IPS-18a (cell line): ENCODE data around the gene MYL4.
"Not testable (repeated sequence)": the region's sequence is repeated elsewhere in the genome, so short reads cannot be mapped to it uniquely, and the experiment has no call there.

Experiments
- H3K27ac ChIP-seq: one replicate; pipeline ENCODE4 v1.5.1; 2013; ENCODE audit warnings: low read length
- H3K27me3 ChIP-seq: one replicate; pipeline ENCODE4 v1.6.1; 2013; ENCODE audit warnings: mild to moderate bottlenecking, low read length; ENCODE audit not compliant: control insufficient read depth, insufficient read depth
- H3K36me3 ChIP-seq: one replicate; pipeline ENCODE4 v1.6.1; 2013; ENCODE audit warnings: low read depth, low read length; ENCODE audit not compliant: control insufficient read depth
- H3K4me1 ChIP-seq: one replicate; pipeline ENCODE4 v1.6.1; 2013; ENCODE audit warnings: low read depth, low read length; ENCODE audit not compliant: control insufficient read depth
- H3K4me3 ChIP-seq: one replicate; pipeline ENCODE4 v1.5.1; 2013; ENCODE audit warnings: low read length
- H3K9ac ChIP-seq: one replicate; pipeline ENCODE4 v1.6.1; 2013; ENCODE audit warnings: mild to moderate bottlenecking, low read length, moderate library complexity
- H3K9me3 ChIP-seq: one replicate; pipeline ENCODE4 v1.6.1; 2013; ENCODE audit warnings: low read depth, low read length; ENCODE audit not compliant: control insufficient read depth

Gene MYL4

DNA sequence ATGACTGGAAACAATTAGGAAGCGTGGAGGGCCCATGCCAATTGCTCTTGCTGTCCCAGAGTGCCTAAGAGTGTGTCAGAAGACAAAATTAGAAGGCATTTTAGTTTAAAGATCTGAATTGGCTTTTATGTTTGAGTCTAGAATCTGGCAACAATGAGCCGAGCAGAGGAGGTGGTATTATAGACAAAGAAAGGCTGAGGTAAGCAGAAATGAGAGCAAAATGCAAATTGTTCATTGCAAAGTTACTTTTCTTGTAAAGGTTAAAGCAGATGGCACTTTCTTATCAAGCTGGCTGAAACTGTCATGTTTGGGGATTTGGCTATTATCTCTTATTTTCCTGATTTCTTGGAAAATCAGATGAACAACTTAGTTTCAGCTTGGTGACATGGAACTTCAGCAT lies 3.3 kb downstream of the MYL4 start:
- H3K9ac ChIP-seq, result no peak overlapping the region
- no peaks in the 10 kb centered on the region for H3K4me1 ChIP-seq
- no peak overlapping the region for H3K4me3 ChIP-seq
- no peaks in the 10 kb centered on the region for H3K27me3 ChIP-seq
- H3K9me3 ChIP-seq, result no peaks in the 10 kb centered on the region
- H3K36me3 ChIP-seq, result no peaks in the 10 kb centered on the region
- no peak overlapping the region for H3K27ac ChIP-seq

DNA sequence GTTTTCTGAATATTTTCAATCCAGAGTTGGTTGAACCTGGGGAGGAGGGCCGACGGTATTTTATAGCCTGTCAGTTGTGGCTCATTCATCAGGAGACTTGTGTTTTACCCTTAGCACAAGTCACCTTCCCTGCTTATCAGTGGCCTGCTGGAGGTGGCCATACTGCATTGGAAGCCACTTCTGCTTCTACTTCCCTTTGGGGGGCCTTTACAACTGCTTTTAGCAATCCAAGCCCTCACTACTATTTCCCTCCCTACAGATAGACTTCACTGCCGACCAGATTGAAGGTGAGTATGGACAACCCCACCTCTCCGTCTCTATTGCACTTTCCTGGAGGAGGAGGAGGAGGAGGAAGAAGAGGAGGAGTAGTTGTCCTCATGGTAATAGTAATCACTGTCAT lies 4.4 kb downstream of the MYL4 start:
- H3K27ac ChIP-seq, result no peak overlapping the region
- H3K9ac ChIP-seq, result no peak overlapping the region
- H3K27me3 ChIP-seq, result no peaks in the 10 kb centered on the region
- H3K4me3 ChIP-seq, result no peak overlapping the region
- no peaks in the 10 kb centered on the region for H3K9me3 ChIP-seq
- H3K36me3 ChIP-seq, result no peaks in the 10 kb centered on the region
- H3K4me1 ChIP-seq, result no peaks in the 10 kb centered on the region

DNA sequence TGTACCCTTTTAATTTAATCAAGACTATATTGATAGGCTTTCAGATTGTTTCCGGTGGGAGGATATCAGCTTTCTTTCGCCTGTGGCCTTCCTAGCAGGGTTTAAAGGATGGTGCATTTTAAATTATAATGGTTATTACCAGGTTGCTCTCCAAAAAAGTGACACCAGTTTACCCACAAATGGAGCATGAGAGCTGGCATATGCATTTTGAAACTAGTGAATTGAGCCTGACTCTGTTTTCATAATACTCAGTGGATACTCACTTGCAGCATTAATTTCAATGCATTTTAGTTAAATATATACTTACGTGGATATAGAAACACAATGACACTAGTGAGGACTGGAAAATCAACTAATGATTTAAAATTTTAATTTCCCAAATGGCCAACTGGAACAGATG lies 5.8 kb downstream of the MYL4 start:
- Histone ChIP-seq H3K27ac (no peak overlapping the region), H3K9me3 (no peaks in the 10 kb centered on the region), H3K36me3 (no peaks in the 10 kb centered on the region), H3K27me3 (no peaks in the 10 kb centered on the region), H3K4me1 (no peaks in the 10 kb centered on the region), H3K4me3 (no peak overlapping the region), H3K9ac (no peak overlapping the region)

DNA sequence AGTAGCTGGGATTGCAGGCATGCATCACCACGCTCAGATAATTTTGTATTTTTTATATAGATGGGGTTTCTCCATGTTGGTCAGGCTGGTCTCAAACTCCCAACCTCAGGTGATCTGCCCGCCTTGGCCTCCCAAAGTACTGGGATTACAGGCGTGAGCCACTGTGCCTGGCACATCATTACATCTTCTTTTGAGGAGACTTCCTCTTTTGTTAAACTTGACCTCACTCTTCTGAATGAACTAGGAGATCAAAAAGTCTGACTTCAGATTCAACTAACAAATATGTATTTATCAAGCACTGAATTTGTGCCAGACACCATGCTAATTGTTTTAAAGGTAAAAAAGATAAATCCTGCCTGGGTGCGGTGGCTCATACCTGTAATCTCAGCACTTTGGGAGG lies 7.7 kb downstream of the MYL4 start:
- H3K4me3 ChIP-seq, H3K27me3 ChIP-seq, H3K9me3 ChIP-seq, H3K9ac ChIP-seq, H3K27ac ChIP-seq, H3K36me3 ChIP-seq: not testable (repeated sequence)
- H3K4me1 ChIP-seq, result peaks cover 11% of the 10 kb centered on the region

DNA sequence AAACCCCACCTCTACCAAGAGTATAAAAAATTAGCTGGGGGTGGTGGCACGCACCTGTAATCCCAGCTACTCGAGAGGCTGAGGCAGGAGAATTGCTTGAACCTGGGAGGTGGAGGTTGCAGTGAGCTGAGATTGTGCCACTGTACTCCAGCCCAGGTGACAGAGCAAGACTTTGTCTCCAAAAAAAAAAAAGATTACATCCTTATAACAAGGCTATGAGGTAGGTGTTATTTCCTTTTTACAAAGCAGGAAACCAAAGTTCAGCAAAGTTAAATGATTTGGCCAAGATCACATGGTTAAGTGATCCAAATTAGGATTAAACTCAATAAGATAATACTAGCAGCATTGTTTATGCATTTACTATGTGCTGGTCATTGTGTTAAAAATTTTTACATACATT lies 8.1 kb downstream of the MYL4 start:
- not testable (repeated sequence) for H3K9me3 ChIP-seq, H3K9ac ChIP-seq, H3K4me3 ChIP-seq, H3K27ac ChIP-seq, H3K36me3 ChIP-seq, H3K27me3 ChIP-seq
- peaks cover 11% of the 10 kb centered on the region for H3K4me1 ChIP-seq

DNA sequence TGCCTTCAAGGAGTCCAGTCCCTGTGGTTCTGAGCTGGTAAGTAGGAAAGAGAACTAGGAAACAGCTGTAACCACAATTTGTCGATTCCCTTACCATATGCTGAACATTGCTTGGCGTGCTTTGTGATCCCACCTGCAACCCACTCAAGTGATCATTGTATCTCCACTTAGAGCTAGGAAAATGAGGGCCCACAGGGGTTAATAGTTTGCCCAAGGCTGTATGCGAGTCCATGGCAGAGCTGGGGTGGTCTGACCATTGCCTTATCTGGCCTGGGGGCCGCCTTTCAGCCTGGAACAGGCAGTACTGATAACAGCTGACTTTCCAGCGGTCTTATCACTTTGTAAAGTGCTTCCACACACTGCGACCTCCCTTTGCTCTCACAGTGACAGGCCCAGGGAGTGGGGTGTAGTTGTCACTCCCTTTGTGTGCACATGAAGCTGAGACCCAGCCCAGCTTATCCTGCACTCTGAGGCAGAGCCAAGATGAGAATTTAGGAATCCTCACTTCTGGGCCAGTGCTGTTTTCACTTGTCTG lies 9.8 kb downstream of the MYL4 start:
- peaks cover 11% of the 10 kb centered on the region for H3K4me1 ChIP-seq
- H3K27ac ChIP-seq, result no peak overlapping the region
- no peaks in the 10 kb centered on the region for H3K9me3 ChIP-seq
- H3K36me3 ChIP-seq, result no peaks in the 10 kb centered on the region
- H3K9ac ChIP-seq, result no peak overlapping the region
- H3K4me3 ChIP-seq, result no peak overlapping the region
- H3K27me3 ChIP-seq, result no peaks in the 10 kb centered on the region

DNA sequence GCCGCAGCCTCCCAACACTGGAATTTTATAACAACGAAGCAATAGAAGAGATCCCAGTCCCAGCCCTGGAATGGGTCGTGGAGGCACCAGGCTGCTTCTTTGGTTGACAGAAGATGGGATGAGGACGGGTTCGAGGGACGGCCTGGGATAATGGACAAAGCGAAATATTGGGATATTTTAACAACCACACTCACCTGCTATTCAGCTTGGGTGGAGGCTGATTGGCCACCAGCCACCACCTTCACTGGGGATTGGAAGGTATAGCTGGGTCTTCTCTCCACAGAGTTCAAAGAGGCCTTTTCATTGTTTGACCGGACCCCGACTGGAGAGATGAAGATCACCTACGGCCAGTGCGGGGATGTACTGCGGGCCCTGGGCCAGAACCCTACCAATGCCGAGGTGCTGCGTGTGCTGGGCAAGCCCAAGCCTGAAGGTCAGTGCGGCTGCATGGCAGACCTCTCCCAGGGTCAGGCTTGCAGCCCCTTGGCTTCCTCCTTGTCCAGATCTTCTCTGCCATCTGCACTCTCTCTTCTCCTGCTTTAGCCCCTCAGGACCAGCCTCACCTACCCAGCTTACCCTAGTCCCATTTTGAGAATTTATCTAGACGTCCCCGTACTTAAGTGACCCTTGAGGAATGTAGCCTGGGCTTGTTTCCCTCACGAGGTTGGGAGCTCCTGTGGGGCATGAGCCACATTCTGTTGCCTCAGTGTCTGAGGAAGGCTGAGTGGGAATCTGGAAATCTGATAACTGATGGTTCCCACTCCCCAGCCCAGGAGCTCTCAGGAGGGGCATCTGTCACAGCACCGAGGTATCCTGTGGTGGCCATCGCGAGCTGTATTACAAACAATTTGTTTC lies 10.7 kb downstream of the MYL4 start:
- Histone ChIP-seq H3K9me3 (no peaks in the 10 kb centered on the region), H3K4me1 (peaks cover 11% of the 10 kb centered on the region), H3K27me3 (no peaks in the 10 kb centered on the region), H3K36me3 (no peaks in the 10 kb centered on the region), H3K4me3 (no peak overlapping the region), H3K27ac (no peak overlapping the region), H3K9ac (no peak overlapping the region)

DNA sequence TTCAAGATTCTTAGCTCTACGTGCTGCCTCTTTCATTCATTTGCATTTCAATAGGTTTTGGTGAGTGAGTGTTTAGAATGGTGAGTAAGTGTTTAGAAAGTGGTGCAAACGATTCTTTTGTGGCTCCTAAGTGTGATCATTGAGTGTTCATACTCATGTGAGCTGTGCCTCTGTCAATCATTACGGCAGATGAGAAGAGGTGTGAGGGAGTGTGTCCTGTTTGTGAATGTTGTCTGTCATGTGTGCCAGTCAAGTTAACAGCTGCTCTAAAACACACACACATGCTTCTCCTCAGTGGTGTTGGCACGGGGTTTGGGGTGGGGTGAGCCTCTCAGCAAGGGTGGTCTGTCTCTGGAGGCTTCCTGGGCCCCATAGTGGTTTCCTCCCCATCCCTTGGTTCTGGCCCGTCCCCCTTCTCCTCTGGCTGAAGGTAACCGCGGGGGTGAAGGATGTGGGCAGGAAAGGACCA lies 11.4 kb downstream of the MYL4 start:
- Histone ChIP-seq H3K27ac (no peak overlapping the region), H3K9me3 (no peaks in the 10 kb centered on the region), H3K4me3 (no peak overlapping the region), H3K36me3 (no peaks in the 10 kb centered on the region), H3K27me3 (no peaks in the 10 kb centered on the region), H3K4me1 (peaks cover 11% of the 10 kb centered on the region), H3K9ac (no peak overlapping the region)

DNA sequence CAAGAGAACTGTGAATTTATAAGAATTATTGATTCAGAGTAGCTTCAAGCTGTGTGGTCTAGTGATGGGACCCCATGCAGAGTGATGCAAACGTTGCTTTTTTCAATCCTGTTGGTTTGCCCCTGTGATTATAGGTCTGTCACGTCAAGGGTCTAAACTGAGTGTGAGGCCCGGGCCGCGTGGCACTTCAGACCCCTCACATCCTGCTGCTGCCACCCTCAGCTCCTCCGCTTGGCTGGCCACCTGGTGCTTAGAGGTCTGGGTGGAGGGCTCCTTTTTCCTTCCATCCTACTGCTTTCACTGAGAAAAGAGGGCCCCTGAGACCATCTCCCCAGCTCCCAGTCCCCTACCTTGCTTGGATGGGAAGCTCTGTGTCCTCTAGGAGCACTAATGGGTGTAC lies 12.0 kb downstream of the MYL4 start:
- no peak overlapping the region for H3K27ac ChIP-seq

DNA sequence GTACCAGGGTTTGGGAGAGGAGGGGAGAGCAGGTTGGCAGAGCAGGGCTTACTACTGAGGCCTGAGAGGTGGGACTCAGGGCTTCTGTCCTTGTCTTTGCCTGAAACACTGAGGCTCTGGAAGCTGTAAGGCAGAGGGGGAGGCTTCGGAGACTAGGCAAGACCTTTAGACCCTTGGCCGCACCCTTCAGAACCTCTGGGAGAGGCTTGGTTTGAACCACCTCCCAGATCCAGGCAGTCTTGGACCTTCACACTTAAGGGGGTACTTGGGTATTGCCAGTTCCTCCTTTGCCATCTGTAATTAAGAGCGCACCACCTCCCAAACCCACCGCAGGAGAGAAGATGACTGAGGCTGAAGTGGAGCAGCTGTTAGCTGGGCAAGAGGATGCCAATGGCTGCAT lies 12.9 kb downstream of the MYL4 start:
- Histone ChIP-seq H3K27ac (no peak overlapping the region), H3K9ac (no peak overlapping the region), H3K4me3 (no peak overlapping the region), H3K27me3 (no peaks in the 10 kb centered on the region), H3K36me3 (no peaks in the 10 kb centered on the region), H3K4me1 (peaks cover 11% of the 10 kb centered on the region), H3K9me3 (no peaks in the 10 kb centered on the region)

More for the DNA sequence above, 12.0 kb downstream of the MYL4 start:
- no peak overlapping the region for H3K4me3 ChIP-seq
- H3K9me3 ChIP-seq, result no peaks in the 10 kb centered on the region
- peaks cover 11% of the 10 kb centered on the region for H3K4me1 ChIP-seq
- no peaks in the 10 kb centered on the region for H3K27me3 ChIP-seq
- no peaks in the 10 kb centered on the region for H3K36me3 ChIP-seq
- no peak overlapping the region for H3K9ac ChIP-seq

DNA sequence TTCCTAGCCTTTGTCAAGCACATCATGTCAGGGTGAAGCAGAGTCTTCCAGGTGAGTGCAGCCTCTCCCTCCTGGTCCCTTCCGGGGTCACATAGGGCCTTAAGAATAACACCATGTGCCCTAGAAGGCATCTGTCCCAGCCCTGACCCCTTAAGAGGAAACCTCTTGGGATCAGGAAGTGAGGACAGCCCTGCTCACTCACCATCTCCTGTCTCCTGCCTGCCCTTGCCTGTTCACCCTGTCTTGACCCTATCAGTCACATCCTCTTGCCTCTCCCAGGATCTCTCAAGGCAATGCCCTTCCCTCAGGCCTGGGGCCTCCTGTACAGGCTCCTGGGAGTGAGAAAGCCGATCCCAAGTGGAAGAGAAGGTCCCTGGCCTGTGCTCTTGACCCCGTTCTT lies 13.9 kb downstream of the MYL4 start:
- Histone ChIP-seq H3K9ac (no peak overlapping the region), H3K9me3 (no peaks in the 10 kb centered on the region), H3K27me3 (no peaks in the 10 kb centered on the region), H3K36me3 (no peaks in the 10 kb centered on the region), H3K4me3 (no peak overlapping the region), H3K27ac (no peak overlapping the region), H3K4me1 (peaks cover 11% of the 10 kb centered on the region)

DNA sequence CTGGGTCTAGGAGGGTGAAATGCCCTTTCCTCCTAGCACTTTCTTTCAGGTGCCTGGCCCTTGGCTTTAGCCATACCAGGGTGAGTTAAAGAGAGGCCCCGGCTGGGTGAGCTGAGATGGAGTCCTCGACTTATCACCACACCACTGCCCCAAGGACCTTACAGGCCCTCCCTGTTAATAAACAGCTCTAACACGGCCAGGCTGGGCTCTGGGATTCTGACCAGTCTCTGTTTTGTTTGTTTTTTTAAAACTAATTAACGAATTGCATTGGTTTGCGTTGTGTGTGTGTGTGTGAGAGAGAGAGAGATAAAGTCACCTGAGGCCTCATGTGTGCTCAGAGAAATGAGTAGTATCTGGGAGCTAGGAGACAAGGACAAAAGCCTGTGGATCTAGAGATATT lies 14.3 kb downstream of the MYL4 start:
- no peaks in the 10 kb centered on the region for H3K27me3 ChIP-seq
- peaks cover 11% of the 10 kb centered on the region for H3K4me1 ChIP-seq
- no peaks in the 10 kb centered on the region for H3K9me3 ChIP-seq
- no peak overlapping the region for H3K4me3 ChIP-seq
- no peak overlapping the region for H3K27ac ChIP-seq
- no peaks in the 10 kb centered on the region for H3K36me3 ChIP-seq
- no peak overlapping the region for H3K9ac ChIP-seq
